ENCODE measurements around the gene TBC1D22A. TPM values are rescaled to one million over a fixed set of nuclear protein-coding genes. Genes with fewer than 3 reads are reported as not detected.

TBC1D22A gene
- total RNA-seq, 1 donor from 2014 or later, result 34.1 TPM

- DNase-seq (no peak), ATAC-seq (no peak)
- intact Hi-C loops (cut with DNase I), result no loop called here
- no peak overlapping the region for H3K27ac ChIP-seq
- no peaks in the 10 kb centered on the region for H3K27me3 ChIP-seq (ENCODE audit: low read depth)
- H3K36me3 ChIP-seq, result no peaks in the 10 kb centered on the region
- H3K4me3 ChIP-seq, result no peak overlapping the region
- no peaks in the 10 kb centered on the region for H3K4me1 ChIP-seq
- TF ChIP-seq CTCF (IDR thresholded peaks at IDR 0.05), result no peak
- no peaks in the 10 kb centered on the region for H3K9me3 ChIP-seq
These were observed 321.0 kb downstream of the TBC1D22A start for GRCh38 chr22:47083379-47083986.

GRCh38 chr22:47084226-47084625 is 321.8 kb downstream of the TBC1D22A start:
- Histone ChIP-seq H3K4me3 (no peak overlapping the region), H3K9me3 (no peaks in the 10 kb centered on the region), H3K36me3 (no peaks in the 10 kb centered on the region), H3K27me3 (ENCODE audit: low read depth) (no peaks in the 10 kb centered on the region), H3K27ac (no peak overlapping the region), H3K4me1 (no peaks in the 10 kb centered on the region)
- ATAC-seq, result no peak
- no peak for DNase-seq
- intact Hi-C loops (cut with DNase I), result no loop called here
- TF ChIP-seq CTCF (IDR thresholded peaks at IDR 0.05), result no peak

- H3K4me3 ChIP-seq, result no peak overlapping the region
- H3K36me3 ChIP-seq, result no peaks in the 10 kb centered on the region
- intact Hi-C loops (cut with DNase I), result no loop called here
- H3K27ac ChIP-seq, result no peak overlapping the region
- DNase-seq (no peak), ATAC-seq (no peak)
- no peaks in the 10 kb centered on the region for H3K9me3 ChIP-seq
- TF ChIP-seq CTCF (IDR thresholded peaks at IDR 0.05), result no peak
- H3K4me1 ChIP-seq, result peaks cover 10% of the 10 kb centered on the region
- H3K27me3 ChIP-seq (ENCODE audit: low read depth), result no peaks in the 10 kb centered on the region
These were observed 324.3 kb downstream of the TBC1D22A start for GRCh38 chr22:47086596-47087248.

GRCh38 chr22:47088480-47089158 is 326.2 kb downstream of the TBC1D22A start:
- no peaks in the 10 kb centered on the region for H3K36me3 ChIP-seq
- no peak for DNase-seq
- no peak overlapping the region for H3K4me3 ChIP-seq
- no peak overlapping the region for H3K27ac ChIP-seq
- H3K27me3 ChIP-seq (ENCODE audit: low read depth), result no peaks in the 10 kb centered on the region
- TF ChIP-seq CTCF (IDR thresholded peaks at IDR 0.05), result no peak
- H3K4me1 ChIP-seq, result peaks cover 20% of the 10 kb centered on the region
- ATAC-seq, result no peak
- intact Hi-C loops (cut with DNase I), result no loop called here
- no peaks in the 10 kb centered on the region for H3K9me3 ChIP-seq

GRCh38 chr22:47089374-47089773 is 326.9 kb downstream of the TBC1D22A start:
- Histone ChIP-seq H3K9me3 (no peaks in the 10 kb centered on the region), H3K36me3 (no peaks in the 10 kb centered on the region), H3K4me3 (no peak overlapping the region), H3K27me3 (ENCODE audit: low read depth) (no peaks in the 10 kb centered on the region), H3K27ac (no peak overlapping the region), H3K4me1 (peaks cover 20% of the 10 kb centered on the region)
- intact Hi-C loops (cut with DNase I), result no loop called here
- ATAC-seq, result peak in 1 of 2 donors; percentile 29
- no peak for DNase-seq
- TF ChIP-seq CTCF (IDR thresholded peaks at IDR 0.05), result no peak

Measured in lower lobe of right lung (tissue), 2 donors.